GM21619 (cell line): ENCODE data around the gene WNT7A.
"Not testable (repeated sequence)": the region's sequence is repeated elsewhere in the genome, so short reads cannot be mapped to it uniquely, and the experiment has no call there.

Source experiments
- ATAC-seq: cut with Tn5 transposase; IDR thresholded peaks from one replicate; pipeline ENCODE4 v1.9.1; 2021; ENCODE audit not compliant: unreplicated experiment

The WNT7A gene

DNA sequence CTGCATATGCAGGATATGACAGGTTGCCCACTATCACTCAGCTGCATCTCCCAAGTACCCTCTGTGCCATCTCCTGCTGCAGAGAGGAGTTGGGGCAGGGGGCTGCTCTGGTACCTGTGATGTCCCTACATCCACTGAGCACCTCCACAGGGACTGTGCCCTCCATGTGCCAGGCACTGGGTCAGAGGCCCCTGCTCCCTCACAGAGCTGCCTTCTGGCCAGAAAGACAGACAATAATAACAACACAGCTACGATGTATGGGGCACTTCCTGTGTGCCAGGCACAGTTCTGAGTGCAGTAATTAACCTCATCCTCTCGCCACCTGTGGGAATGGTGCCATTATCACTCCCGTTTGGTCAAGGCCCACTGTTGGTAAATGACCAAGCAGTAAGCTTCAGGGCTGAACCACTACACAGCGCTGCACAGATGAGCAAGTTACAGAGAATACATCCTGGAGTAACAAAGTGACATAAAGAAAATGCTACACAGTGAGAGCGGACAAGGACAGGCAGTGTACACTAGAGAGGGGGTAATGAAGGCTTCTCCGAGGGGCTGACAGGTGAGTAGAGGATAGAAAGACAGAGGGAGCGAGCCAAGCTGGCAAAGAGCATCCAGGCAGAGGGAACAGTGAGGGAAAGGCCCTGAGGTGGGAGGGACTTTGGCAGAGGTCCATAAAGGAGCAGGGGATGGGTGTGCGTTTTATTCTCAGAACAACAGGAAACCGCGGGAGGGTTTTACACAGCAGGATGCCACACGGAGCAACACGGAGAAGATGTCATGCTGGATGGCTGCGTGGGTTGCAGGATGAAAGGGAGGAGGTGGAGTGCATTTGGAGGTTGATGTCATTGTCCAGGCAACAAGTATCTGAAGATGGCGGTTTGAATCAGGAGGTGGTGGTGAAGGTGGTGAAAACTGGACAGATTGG is 13.6 kb downstream of the WNT7A start:
- no peak for ATAC-seq

DNA sequence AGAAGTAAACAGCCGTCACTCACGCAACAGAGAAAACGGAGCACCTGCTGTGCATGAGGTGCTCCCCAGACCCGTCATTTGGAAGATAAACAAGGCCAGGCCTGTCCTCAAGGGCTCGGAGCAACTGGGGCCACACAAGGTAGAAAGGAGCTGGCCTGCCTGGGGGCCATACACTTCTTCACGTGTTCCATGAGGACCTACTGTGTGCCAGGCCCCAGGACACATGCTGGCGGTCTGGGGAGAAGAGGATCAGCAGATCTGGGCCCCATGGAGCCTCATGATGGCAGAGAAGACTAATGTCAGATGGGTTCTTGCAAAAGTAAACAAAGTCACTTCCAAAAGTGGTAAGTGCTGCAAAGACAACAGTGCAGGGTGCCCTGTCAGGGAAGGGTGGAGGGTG is 14.3 kb downstream of the WNT7A start:
- ATAC-seq: no peak

DNA sequence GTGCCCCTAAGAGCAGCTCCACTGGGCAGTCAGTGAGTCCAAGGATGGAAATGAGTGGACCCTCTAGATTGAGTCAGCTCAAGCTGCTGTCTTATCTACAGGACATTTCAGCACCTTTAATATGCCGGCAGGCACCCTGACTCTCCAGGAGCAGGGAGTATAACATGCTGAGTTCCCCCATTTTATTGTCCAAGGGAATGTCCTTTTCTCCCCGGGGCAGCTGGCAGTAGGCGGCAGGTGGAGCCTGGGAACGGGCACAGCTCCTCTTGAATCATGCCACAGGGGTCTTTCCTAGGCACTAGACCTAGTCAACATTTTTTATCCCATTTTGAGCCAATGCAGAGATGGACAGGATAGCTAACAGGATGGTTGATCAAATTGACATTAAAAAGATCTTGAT is 14.8 kb downstream of the WNT7A start:
- no peak for ATAC-seq

DNA sequence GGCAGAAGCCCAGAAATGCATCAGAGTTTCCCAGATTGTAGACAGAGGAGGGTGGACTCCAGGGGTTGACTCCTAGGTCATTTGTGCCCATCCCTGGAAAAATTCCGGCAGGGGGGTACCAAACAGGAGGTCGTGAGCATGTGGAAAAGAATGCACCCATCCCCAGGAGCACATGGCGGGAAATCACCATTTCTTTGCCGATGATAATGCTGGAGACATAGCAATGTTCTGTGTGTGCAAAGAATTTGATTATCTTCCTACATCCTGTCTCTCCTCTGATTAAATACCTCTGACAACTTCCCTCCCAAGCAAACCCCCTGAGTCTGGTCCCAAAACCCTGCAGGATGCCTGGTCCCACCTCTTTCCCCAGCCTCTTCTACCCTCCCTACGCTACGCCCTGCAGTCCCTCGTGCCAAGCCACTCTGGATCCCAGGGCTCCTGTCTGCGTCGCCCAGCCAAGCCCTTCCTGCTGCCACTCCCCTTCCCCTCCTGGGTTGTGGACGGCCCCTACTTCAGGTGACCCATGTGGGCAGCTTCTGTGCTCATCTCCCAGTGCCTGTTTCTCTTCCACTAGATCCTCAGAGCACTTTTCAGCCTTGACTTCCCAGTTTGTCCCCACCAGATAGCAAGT is 15.8 kb downstream of the WNT7A start:
- ATAC-seq: no peak

DNA sequence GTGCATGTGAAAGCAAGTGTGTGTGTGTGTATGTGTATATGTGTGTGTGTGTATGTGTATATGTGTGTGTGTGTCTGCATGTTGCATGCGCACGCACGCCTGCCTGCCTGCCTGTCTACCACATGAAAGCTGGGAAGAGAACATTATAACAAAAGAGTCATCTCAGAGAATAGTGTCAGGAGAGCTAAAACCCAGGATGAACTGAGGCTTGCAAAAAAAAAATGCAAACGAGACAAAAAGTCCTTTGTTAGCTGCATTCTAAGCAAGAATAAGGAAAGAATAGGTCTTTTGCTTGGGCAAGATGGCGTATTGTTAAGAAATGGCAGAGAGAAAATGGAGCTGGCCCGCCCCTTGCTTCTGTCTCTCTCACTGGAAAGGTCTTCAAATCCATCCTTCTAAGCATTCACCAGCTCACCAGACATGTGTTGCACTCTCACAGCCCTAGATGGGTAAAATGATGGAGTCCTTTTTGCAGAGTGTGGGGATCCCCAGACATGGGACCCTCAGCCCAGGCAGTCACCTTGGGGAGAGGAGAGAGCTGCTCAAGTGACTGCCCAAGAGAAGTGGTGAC is 16.4 kb downstream of the WNT7A start:
- ATAC-seq: no peak

DNA sequence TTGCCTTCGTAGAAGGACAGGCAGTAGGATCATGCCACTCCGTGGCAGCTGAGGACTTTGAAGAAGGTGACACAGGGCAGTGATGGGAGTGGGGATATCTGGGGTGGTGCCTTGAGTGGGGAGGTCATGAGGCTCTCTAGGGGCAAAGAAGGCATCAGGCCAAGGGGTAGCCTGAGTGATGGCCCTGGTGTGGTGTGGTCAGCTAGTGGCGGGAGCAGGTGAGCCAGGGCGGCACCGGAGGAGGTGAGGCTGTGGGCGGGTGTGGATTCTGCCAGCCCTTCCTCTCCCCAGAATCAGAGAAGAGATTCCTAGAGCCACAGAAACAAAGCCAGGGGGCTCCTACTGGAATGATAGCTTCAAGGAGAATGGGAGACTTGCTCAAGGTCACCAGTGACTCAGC is 18.4 kb downstream of the WNT7A start:
- ATAC-seq: no peak

DNA sequence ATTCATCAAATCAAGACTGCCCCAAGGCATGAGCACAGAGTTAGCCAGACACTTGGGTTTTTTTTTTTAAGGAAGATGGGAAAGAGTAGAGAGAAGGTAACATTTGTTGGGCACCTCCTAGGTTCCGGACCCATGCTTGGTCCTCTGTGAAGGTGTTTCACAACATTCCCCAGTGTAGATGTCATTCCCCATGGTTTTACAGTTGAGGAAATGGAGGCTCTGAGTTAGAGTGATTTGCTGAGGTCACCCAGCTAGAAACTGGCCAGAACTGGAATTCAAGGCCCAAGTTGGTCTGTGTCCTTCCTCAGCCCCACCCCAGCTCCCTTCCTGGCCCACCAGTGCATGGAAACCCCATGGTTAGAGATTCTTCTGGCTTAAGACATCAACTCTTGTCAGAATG is 19.9 kb downstream of the WNT7A start:
- ATAC-seq: no peak

DNA sequence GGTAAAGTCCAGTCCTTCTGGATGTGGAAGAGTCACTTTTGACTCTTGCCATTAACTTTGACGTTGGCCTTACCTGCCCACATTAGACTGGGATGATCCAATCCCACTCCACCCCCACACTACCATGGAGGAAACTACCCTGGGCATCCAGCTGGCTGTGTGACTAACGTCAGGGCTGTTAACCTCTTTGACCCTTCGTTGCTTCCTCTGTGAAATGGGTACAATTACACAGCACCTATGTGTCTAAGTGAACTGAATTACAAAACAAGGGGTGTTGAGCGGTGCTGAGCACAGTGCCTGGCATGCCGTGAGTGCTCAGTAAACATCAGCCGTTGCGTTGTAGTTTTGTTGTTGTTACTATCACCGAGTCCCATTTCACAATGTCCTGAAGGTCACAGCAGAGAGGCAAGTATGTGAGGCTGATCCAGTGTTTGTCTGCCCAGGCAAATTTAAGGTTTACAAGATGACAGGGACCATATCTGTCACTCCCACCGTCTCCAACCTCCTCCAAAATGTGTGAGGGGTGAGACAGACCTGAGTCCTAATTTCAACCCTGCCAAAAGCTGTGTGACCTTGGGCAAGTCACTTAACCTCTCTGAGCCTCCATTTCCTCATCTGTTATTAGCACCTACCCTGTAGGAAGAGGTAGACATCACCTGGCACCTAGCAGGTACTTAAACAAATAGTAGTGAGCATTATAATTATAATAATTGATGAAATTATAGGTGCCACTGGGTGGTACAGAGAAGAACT is 20.9 kb downstream of the WNT7A start:
- ATAC-seq: no peak

DNA sequence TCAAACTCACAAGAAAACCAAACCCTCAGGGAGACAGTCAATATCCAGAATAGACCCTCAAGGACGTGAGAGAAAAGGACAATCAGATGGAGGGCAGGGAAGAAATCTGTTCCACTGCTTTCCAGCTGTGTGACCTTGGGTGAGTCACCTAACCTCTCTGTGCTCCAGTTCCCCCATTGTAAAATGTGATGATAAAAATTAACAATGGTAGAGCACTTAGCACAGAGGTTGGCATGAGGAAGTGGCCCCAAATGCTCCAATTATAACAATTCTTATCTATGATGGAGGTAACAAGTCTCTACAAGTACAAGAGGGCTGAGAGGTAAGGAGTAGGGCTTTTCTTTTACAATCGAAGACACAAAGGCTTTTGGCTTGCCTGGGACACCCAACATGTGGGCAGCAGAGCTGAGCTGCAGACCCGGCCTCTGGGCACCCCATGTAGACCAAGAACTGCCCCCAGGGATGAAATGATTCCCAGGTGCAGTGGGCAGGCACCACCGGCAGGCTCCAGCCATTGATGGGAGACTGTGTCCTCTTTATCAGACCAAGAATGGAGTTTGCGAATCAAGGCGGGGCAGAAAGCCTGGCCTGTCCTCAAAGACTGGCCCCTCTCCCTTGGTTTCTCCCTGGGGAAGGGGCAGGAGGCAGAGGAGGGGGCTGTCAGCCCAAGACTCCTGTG is 22.0 kb downstream of the WNT7A start:
- no peak for ATAC-seq

DNA sequence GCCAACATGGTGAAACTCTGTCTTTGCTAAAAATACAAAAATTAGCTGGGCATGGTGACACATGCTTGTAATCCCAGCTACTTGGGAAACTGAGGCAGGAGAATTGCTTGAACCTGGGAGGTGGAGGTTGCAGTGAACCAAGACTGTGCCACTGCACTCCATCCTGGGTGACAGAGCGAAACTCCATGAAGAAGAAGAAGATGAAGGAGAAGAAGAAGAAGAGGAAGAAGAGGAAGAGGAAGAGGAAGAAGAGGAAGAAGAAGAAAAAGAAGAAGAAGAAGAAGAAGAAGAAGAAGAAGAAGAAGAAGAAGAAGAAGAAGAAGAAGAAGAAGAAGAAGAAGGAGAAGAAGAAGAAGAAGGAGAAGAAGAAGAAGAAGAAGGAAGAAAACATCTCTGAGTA is 23.2 kb downstream of the WNT7A start:
- not testable (repeated sequence) for ATAC-seq

DNA sequence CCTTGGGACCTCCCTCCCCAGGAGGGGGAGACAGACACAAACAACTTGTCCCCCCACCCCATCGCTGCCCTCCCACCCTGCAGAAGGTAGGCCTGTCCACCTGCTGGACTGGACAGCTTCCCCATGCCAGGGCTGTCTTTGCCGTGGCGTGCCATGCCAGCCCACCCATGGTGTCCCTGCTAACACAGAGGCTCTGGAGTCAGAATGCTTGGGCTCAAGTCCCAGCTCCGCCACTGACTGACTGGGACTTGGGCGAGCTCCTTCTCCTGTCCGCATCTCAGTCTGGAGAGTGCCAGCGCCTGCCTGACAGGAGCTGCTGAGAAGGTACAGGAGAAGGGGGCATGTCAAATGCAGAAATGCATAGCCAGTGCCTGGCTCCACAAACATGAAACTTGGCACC is 23.9 kb downstream of the WNT7A start:
- ATAC-seq: no peak

DNA sequence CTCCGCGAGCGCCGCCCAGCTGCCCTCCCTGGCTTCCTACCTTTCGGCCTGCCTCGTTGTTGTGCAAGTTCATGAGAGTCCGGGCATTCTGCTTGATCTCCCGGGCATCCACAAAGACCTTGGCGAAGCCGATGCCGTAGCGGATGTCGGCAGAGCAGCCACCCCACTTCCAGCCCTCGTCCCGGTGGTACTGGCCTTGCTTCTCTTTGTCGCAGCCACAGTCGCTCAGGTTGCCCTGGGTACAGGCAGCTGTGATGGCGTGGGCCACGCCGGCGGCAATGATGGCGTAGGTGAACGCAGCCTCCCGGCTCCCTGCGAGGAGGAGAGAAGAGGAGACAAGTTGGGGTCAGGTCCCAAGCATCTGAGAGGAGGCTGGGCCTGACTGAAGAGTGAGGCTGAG is 25.4 kb downstream of the WNT7A start:
- no peak for ATAC-seq

DNA sequence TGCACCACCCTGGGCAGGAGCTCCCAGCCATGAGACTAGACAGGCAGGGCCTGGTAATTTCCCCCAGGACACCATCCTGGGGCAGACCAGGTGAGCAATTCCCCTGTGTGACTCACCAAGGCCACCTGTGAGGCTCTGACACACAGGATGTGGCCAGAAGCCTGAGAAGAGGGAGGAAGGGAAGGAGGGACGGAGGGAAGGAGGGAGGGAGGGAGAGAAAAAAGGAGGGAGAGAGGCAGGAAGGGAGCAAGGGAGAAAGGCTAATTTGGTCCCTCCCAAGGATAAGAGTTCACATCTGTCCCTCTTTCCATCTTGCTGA is 25.9 kb downstream of the WNT7A start:
- ATAC-seq: no peak

DNA sequence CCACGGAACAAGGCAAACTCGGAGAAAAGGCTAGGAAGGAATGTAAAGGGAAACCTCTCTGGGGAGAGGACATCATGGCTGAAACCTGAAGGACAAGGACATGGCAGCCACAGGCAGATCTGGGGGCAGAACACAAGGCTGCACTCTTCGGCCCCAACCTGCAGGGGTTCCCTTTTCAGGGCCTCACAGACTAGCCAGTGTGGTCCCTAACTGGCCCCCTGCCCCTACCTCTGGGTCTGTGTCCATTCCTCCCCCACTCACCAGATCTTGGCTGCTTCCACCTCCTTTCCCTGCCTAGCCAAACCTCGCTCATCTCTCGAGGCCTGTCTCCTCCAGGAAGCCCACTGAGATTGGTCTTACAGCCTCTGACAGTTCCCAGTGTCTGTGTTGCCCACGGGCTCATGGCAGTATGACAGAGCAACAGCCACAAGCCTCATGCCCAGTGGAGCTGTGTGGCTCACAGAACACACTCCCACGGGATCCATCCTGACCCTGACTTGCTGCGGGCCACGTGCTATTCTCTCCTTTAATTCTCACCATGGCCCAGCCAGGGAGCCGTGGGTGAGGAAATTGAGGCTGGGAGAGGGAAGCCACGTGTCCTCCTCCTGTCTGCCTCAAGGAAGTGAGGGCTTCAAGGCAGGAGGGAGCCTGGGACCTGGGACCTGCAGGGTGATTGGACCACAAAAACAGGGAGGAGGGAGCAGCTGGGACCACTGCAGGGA is 26.5 kb downstream of the WNT7A start:
- no peak for ATAC-seq

DNA sequence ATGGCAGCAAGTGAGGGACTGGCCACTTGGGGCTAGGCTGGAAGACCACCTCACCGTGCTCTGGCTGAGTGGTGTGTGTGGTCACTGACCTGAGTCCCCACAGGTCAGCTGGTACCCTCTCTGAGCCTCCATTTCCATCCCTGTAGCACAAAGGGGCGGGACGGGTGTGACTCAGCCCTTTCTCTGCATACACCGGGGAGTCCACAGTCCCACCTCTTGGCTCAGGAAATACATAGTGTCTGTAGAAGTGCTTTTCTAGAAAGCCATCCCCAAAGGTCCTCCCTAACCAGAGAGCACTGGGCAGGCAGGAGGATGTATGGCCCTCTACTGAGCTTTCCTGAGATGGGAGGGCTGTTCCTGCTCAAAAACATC is 27.2 kb downstream of the WNT7A start:
- ATAC-seq: no peak

DNA sequence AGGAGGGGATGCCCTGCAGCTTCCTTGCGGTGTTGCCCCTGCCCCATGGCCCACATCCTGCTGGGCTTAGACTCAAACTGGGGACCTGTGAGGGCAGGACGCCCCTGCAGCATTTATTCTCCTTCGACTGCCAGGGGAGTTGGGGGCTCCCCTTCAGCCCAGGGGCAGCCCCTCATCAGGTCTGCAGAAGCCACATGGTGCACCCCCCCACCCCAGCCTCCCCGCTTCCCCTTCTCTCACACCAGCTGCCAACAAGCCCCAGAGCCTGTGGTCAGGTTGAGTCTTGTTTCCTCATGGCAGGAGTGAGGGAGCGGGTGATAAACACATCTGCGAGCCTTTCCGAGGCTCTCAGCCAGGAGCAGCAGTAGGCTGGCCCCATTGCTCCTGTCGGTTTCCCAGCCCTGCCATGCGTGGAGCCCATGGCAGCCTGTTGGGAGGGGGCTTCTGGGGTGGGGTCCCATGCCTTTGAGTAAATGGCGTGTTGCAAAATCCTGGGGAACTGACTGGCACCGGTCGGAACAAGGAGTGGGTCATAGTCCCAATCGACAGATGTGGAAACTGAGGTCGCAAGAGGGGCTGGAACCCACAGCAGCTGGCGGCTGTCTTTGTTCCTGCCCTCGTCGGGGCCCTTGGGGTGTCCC is 27.8 kb downstream of the WNT7A start:
- no peak for ATAC-seq

DNA sequence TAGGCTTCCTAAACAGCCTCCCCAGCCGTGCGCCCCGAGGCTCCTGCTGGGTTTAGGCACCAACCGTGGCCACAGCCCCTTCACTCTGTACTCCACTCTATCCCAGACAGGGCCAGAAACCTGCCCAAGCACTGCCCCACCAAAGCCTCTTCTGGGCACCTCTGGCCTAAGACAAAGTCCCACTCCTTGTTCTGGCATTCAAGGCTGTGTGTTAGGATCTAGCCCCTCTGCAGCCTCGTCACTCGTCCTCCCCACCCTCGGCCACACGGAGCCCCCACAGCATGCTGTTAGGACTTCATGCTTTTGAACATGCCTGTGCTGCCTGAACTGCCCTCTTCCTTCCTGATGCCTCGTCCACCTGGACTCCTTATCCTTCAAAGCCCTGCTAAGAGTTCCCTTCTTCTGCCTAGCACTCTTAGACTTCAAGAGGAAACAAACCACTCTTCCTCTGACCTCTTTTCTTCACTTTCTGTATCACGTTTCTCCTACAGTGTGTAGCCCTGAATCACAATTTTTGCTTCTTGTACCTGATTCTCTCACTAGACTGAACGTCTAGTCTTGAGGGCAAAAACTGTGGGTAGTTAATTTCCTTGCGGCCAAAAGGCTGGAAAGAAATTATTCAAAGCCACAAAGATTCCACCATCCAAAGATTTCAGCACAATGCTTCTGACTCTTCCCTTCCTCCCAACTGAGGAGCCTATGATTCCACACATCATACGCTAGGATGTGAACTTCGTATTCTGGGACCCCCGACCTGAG is 28.6 kb downstream of the WNT7A start:
- ATAC-seq: no peak

DNA sequence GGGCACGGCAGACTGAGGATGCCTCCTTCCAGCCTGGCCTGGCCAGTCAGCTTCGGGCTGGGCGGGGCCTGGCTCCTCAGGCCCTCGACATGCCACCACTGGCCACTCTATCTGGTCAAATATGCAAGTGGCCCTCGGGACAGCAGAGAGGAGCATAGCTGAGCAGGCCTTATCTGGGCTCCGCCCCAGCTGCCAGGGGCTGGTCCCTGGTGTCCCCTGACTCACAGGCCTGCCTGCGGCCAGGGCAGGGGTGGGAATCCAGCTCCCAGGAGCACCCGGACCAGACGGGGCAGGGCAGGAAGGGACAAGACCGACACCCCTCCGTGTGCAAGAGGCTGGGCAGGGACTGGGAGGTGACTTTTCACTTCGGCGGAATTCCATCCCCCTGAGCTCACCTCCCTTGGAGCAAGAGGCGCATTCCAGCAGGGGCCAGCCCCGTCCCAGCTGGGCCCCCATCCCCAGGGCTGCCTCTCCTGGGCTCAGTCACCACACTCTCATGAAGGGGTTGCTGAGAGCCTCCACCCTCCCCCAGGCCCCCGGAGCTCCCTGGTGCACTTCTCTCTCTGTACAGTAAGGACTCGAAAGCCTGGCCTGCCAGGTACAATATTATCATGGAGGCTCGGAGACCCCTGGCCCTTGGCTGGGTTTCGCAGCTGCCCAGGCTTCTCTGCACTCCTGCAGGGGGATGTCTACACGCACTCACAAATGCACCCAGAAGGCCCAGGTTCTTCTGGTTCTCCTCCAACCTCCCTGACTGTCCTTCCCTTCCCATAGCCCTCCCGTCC is 29.5 kb downstream of the WNT7A start:
- no peak for ATAC-seq

DNA sequence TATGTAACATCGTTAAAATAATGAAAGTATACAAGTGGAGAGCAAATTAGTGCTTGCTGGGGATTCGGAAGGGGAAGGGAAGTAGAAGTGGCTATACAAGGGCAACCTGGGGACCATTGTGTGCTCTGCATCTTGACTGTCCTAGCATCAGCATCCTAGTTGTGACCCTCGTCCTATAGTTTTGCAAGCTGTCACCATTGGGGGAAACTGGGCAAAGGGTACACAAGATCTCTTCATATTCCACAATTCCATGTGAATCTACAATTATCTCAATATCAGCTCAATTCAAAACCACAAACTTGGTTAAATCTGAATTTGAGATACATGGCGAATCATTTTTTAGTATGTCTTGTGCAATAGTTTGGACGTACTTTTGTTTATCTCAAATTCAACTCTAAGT is 30.9 kb downstream of the WNT7A start:
- no peak for ATAC-seq
